ENCODE data around the gene RNU2-1.
"Not testable (repeated sequence)": the region's sequence is repeated elsewhere in the genome, so short reads cannot be mapped to it uniquely, and the experiment has no call there.

- not testable (repeated sequence) for TF ChIP-seq CTCF, POLR2A (IDR thresholded peaks at IDR 0.05)
These were observed 37.1 kb upstream of the RNU2-1 start for GRCh38 chr17:43270552-43271504.
